BLaER1 treated with 17β-estradiol and CSF1 and Interleukin-3, amounts not matched to agents 10 nM and 100 nM (cell line): ENCODE results near the gene PRR23E.

Experiments
- H3K27ac ChIP-seq, 11 experiments: shearing (Covaris generic); formaldehyde crosslinking; 2 replicates each; pipeline ENCODE4 v1.8.1; 2022
- H3K27me3 ChIP-seq, 11 experiments: shearing (Covaris generic); formaldehyde crosslinking; 2 replicates each; pipeline ENCODE4 v1.8.1; 2022
- H3K36me3 ChIP-seq, 11 experiments: shearing (Covaris generic); formaldehyde crosslinking; 2 replicates each; pipeline ENCODE4 v1.8.1; 2022
- H3K4me1 ChIP-seq, 10 experiments: shearing (Covaris generic); formaldehyde crosslinking; 2 replicates each; pipeline ENCODE4 v1.8.1; 2022
- H3K4me2 ChIP-seq, 11 experiments: shearing (Covaris generic); formaldehyde crosslinking; 2 replicates each; pipeline ENCODE4 v1.8.1; 2022
- H3K4me3 ChIP-seq, 10 experiments: shearing (Covaris generic); formaldehyde crosslinking; 2 replicates each; pipeline ENCODE4 v1.8.1; 2022
- H3K9ac ChIP-seq, 11 experiments: shearing (Covaris generic); formaldehyde crosslinking; 2 replicates each; pipeline ENCODE4 v1.8.1; 2022
- H3K9me3 ChIP-seq, 11 experiments: shearing (Covaris generic); formaldehyde crosslinking; replicated peaks in 1 of 11; 2 replicates each; pipeline ENCODE4 v1.8.1; 2022
- H4K20me1 ChIP-seq, 11 experiments: shearing (Covaris generic); formaldehyde crosslinking; 2 replicates each; pipeline ENCODE4 v1.8.1; 2022
- Cebpa-rat ChIP-seq, 11 experiments: shearing (Covaris generic); IDR thresholded peaks; 2 replicates each; pipeline ENCODE4 v1.8.1; 2022

Gene PRR23E

GRCh38 chr3:127192576-127193232 is at the start of gene PRR23E:
Gene PRR23E, plus strand, starts transcription at chr3:127193131. Its CDS starts 3,555 bp downstream, at chr3:127196686.
- no peak within 1 kb of the TSS for H3K9ac ChIP-seq
- no peak within 1 kb of the TSS for H3K4me3 ChIP-seq
- H3K27me3 ChIP-seq: no peaks in the 10 kb centered on the region
- peaks cover 0 to 5% (median 0%) of the 10 kb centered on the region in 11 experiments; a peak in 1 of 22 replicates for H4K20me1 ChIP-seq
- H3K4me1 ChIP-seq: no peaks in the 10 kb centered on the region
- no peak within 1 kb of the TSS for H3K4me2 ChIP-seq
- no peak for TF ChIP-seq Cebpa-rat (IDR thresholded peaks at IDR 0.05)
- H3K36me3 ChIP-seq: peaks cover 0 to 7% (median 0%) of the 10 kb centered on the region in 11 experiments; a peak in 2 of 22 replicates
- H3K27ac ChIP-seq: no peak within 1 kb of the TSS
- H3K9me3 ChIP-seq: peaks cover 27 to 36% (median 31%) of the 10 kb centered on the region in 11 experiments

GRCh38 chr3:127143172-127143571 is 49.8 kb upstream of the PRR23E start:
- Histone ChIP-seq H3K4me1 (no peaks in the 10 kb centered on the region; a peak in 1 of 20 replicates), H3K4me3 (no peak overlapping the region), H3K9me3 (peaks cover 0 to 4% (median 0%) of the 10 kb centered on the region in 11 experiments; a peak in 2 of 22 replicates), H4K20me1 (peaks cover 0 to 6% (median 0%) of the 10 kb centered on the region in 11 experiments; a peak in 1 of 22 replicates), H3K4me2 (no peak overlapping the region), H3K27ac (no peak overlapping the region), H3K9ac (no peak overlapping the region), H3K27me3 (no peaks in the 10 kb centered on the region), H3K36me3 (no peaks in the 10 kb centered on the region)
- TF ChIP-seq Cebpa-rat (IDR thresholded peaks at IDR 0.05): no peak

GRCh38 chr3:127144631-127145030 is 48.3 kb upstream of the PRR23E start:
- Histone ChIP-seq H3K9ac (no peak overlapping the region), H4K20me1 (no peaks in the 10 kb centered on the region), H3K4me3 (no peak overlapping the region), H3K27me3 (no peaks in the 10 kb centered on the region), H3K4me1 (no peaks in the 10 kb centered on the region), H3K27ac (no peak overlapping the region), H3K9me3 (peaks cover 0 to 4% (median 0%) of the 10 kb centered on the region in 11 experiments; a peak in 2 of 22 replicates), H3K36me3 (no peaks in the 10 kb centered on the region), H3K4me2 (no peak overlapping the region)
- TF ChIP-seq Cebpa-rat (IDR thresholded peaks at IDR 0.05): no peak

GRCh38 chr3:127145266-127145665 is 47.7 kb upstream of the PRR23E start:
- no peak overlapping the region for H3K4me2 ChIP-seq
- H3K9me3 ChIP-seq: peaks cover 0 to 4% (median 0%) of the 10 kb centered on the region in 11 experiments; a peak in 2 of 22 replicates
- H3K4me3 ChIP-seq: no peak overlapping the region
- no peak overlapping the region for H3K27ac ChIP-seq
- H4K20me1 ChIP-seq: no peaks in the 10 kb centered on the region
- no peaks in the 10 kb centered on the region for H3K36me3 ChIP-seq
- no peak for TF ChIP-seq Cebpa-rat (IDR thresholded peaks at IDR 0.05)
- no peaks in the 10 kb centered on the region for H3K27me3 ChIP-seq
- no peaks in the 10 kb centered on the region for H3K4me1 ChIP-seq
- H3K9ac ChIP-seq: no peak overlapping the region

- Histone ChIP-seq H4K20me1 (no peaks in the 10 kb centered on the region), H3K4me2 (no peak overlapping the region), H3K36me3 (no peaks in the 10 kb centered on the region), H3K9me3 (peaks cover 0 to 4% (median 0%) of the 10 kb centered on the region in 11 experiments; a peak in 2 of 22 replicates), H3K9ac (no peak overlapping the region), H3K27me3 (no peaks in the 10 kb centered on the region), H3K4me3 (no peak overlapping the region), H3K4me1 (no peaks in the 10 kb centered on the region), H3K27ac (no peak overlapping the region)
- TF ChIP-seq Cebpa-rat (IDR thresholded peaks at IDR 0.05): no peak
These were observed 45.5 kb upstream of the PRR23E start for GRCh38 chr3:127147291-127147885.

- Histone ChIP-seq H3K9me3 (peaks cover 0 to 4% (median 0%) of the 10 kb centered on the region in 11 experiments; a peak in 3 of 22 replicates), H3K4me2 (no peak overlapping the region), H3K9ac (no peak overlapping the region), H3K4me1 (no peaks in the 10 kb centered on the region), H4K20me1 (no peaks in the 10 kb centered on the region; a peak in 1 of 22 replicates), H3K4me3 (no peak overlapping the region), H3K27ac (no peak overlapping the region), H3K27me3 (no peaks in the 10 kb centered on the region), H3K36me3 (no peaks in the 10 kb centered on the region)
- TF ChIP-seq Cebpa-rat (IDR thresholded peaks at IDR 0.05): no peak
These were observed 43.2 kb upstream of the PRR23E start for GRCh38 chr3:127149621-127150310.

- no peaks in the 10 kb centered on the region for H3K4me1 ChIP-seq
- H3K27ac ChIP-seq: no peak overlapping the region
- no peaks in the 10 kb centered on the region for H3K36me3 ChIP-seq
- no peak overlapping the region for H3K4me3 ChIP-seq
- no peaks in the 10 kb centered on the region; a peak in 1 of 22 replicates for H4K20me1 ChIP-seq
- peaks cover 0 to 8% (median 0%) of the 10 kb centered on the region in 11 experiments; a peak in 3 of 22 replicates for H3K9me3 ChIP-seq
- H3K27me3 ChIP-seq: no peaks in the 10 kb centered on the region
- H3K4me2 ChIP-seq: no peak overlapping the region
- no peak for TF ChIP-seq Cebpa-rat (IDR thresholded peaks at IDR 0.05)
- no peak overlapping the region for H3K9ac ChIP-seq
These were observed 42.2 kb upstream of the PRR23E start for GRCh38 chr3:127150513-127151250.

GRCh38 chr3:127151251-127151564 is 41.7 kb upstream of the PRR23E start:
- H3K27ac ChIP-seq: no peak overlapping the region
- TF ChIP-seq Cebpa-rat (IDR thresholded peaks at IDR 0.05): no peak
- H3K9ac ChIP-seq: no peak overlapping the region
- H4K20me1 ChIP-seq: peaks cover 0 to 2% (median 0%) of the 10 kb centered on the region in 11 experiments; a peak in 1 of 22 replicates
- no peaks in the 10 kb centered on the region for H3K36me3 ChIP-seq
- H3K4me3 ChIP-seq: no peak overlapping the region
- H3K4me2 ChIP-seq: no peak overlapping the region
- H3K27me3 ChIP-seq: no peaks in the 10 kb centered on the region; a peak in 1 of 22 replicates
- no peaks in the 10 kb centered on the region for H3K4me1 ChIP-seq
- H3K9me3 ChIP-seq: peaks cover 0 to 8% (median 0%) of the 10 kb centered on the region in 11 experiments; a peak in 3 of 22 replicates
